ENCODE results near the gene LMO7.

DNA sequence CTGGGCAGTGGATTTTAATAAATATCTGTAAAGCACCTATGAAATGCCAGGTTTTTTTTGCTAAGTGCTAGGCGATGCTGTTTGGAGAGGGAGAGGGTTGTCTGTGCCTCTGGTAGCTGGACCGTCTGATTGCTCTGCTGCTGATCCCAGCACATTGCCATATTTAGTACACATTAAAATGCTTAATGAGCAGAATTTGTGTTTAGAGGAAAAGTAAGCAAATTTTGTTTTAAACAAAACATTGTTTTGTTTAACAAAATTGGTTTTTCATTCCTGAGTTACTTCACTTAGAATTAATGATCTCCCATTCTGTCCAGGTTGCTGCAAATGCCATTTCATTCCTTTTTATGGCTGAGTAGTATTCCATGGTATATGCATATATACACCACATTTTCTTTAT, 85.2 kb downstream of the LMO7 start:
- no peak for TF ChIP-seq EZH2 (IDR thresholded peaks at IDR 0.05; ENCODE audit: borderline replicate concordance)
- TF ChIP-seq, protein P1, sequence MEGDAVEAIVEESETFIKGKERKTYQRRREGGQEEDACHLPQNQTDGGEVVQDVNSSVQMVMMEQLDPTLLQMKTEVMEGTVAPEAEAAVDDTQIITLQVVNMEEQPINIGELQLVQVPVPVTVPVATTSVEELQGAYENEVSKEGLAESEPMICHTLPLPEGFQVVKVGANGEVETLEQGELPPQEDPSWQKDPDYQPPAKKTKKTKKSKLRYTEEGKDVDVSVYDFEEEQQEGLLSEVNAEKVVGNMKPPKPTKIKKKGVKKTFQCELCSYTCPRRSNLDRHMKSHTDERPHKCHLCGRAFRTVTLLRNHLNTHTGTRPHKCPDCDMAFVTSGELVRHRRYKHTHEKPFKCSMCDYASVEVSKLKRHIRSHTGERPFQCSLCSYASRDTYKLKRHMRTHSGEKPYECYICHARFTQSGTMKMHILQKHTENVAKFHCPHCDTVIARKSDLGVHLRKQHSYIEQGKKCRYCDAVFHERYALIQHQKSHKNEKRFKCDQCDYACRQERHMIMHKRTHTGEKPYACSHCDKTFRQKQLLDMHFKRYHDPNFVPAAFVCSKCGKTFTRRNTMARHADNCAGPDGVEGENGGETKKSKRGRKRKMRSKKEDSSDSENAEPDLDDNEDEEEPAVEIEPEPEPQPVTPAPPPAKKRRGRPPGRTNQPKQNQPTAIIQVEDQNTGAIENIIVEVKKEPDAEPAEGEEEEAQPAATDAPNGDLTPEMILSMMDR (IDR thresholded peaks at IDR 0.05; ENCODE audit: poor library complexity) = no peak
